Astrocyte of the spinal cord (primary cell): ENCODE measurements around the gene HSFX3.
A peak's percentile ranks its signal among the peaks of the same experiment; 100 is the strongest.
"Not testable (repeated sequence)": the region's sequence is repeated elsewhere in the genome, so short reads cannot be mapped to it uniquely, and the experiment has no call there.

Experiments
- DNase-seq: peaks from one replicate; pipeline ENCODE4 v3.0.0; 2011; ENCODE audit warnings: low read depth, low spot score
- H3K4me3 ChIP-seq: 2 replicates; pipeline ENCODE4 v1.5.1; 2011; ENCODE audit warnings: low read depth, mild to moderate bottlenecking, low read length, moderate library complexity
- CTCF ChIP-seq: IDR thresholded peaks from 2 replicates; pipeline ENCODE4 v1.5.1; 2012; ENCODE audit warnings: low read depth, mild to moderate bottlenecking, low read length, inconsistent platforms
- in situ Hi-C: cut with HindIII; loops from 2 replicates; pipeline ENCODE4 v1.10.0; 2017; ENCODE audit warnings: low sequenced_read_pairs

HSFX3 gene

GRCh38 chrX:149549701-149550100 lies at the start of gene HSFX3:
TSS of gene HSFX3 (minus strand) at chrX:149549924. CDS start at chrX:149549852, 72 bp downstream.
- DNase-seq, in situ Hi-C loops: not testable (repeated sequence)

GRCh38 chrX:149598603-149599002 lies 48.9 kb upstream of the HSFX3 start:
- DNase-seq, in situ Hi-C loops, H3K4me3 ChIP-seq: not testable (repeated sequence)

More at GRCh38 chrX:149549701-149550100, at the start of gene HSFX3:
- H3K4me3 ChIP-seq: not testable (repeated sequence)

- in situ Hi-C loops, DNase-seq, H3K4me3 ChIP-seq: not testable (repeated sequence)
Measured at GRCh38 chrX:149595943-149596342, 46.2 kb upstream of the HSFX3 start.

GRCh38 chrX:149595214-149595613 lies 45.5 kb upstream of the HSFX3 start, which contains the start of gene HSFX2:
TSS of gene HSFX2 (minus strand) at chrX:149595314. CDS start at chrX:149594700, 614 bp downstream.
- H3K4me3 ChIP-seq, in situ Hi-C loops, DNase-seq: not testable (repeated sequence)

GRCh38 chrX:149590993-149591392 lies 41.3 kb upstream of the HSFX3 start:
- DNase-seq, H3K4me3 ChIP-seq, in situ Hi-C loops: not testable (repeated sequence)

GRCh38 chrX:149587359-149587758 lies 37.6 kb upstream of the HSFX3 start, which contains the start of gene MAGEA9B:
TSS of gene MAGEA9B (minus strand) at chrX:149587459. CDS start at chrX:149583179, 4,280 bp downstream.
- H3K4me3 ChIP-seq, DNase-seq, in situ Hi-C loops: not testable (repeated sequence)

- in situ Hi-C loops, DNase-seq: not testable (repeated sequence)
Measured at GRCh38 chrX:149585631-149586030, 35.9 kb upstream of the HSFX3 start.

GRCh38 chrX:149573456-149573855 lies 23.7 kb upstream of the HSFX3 start:
- DNase-seq, in situ Hi-C loops, H3K4me3 ChIP-seq: not testable (repeated sequence)

More at GRCh38 chrX:149585631-149586030, 35.9 kb upstream of the HSFX3 start:
- not testable (repeated sequence) for H3K4me3 ChIP-seq

GRCh38 chrX:149572743-149573142 lies 23.0 kb upstream of the HSFX3 start:
- no peak for DNase-seq
- no peak for TF ChIP-seq CTCF
- H3K4me3 ChIP-seq: no peak overlapping the region
- in situ Hi-C loops: no loop called here

GRCh38 chrX:149571770-149572169 lies 22.0 kb upstream of the HSFX3 start:
- no peak for DNase-seq
- H3K4me3 ChIP-seq: no peak overlapping the region
- no peak for TF ChIP-seq CTCF
- in situ Hi-C loops: no loop called here

- TF ChIP-seq CTCF: no peak
- H3K4me3 ChIP-seq: no peak overlapping the region
- in situ Hi-C loops: no loop called here
- DNase-seq: peak; percentile 57
Measured at GRCh38 chrX:149570668-149571067, 20.9 kb upstream of the HSFX3 start.
